A549 (cell line): ENCODE measurements around the gene MAD2L1BP. TPM values are rescaled to one million over a fixed set of nuclear protein-coding genes. Genes with fewer than 3 reads are reported as not detected.

Experiments used
- ATAC-seq, 2 experiments: fragments of 200-7000 bp in 1 of 2; fragments of >200 bp in 1 of 2; cut with Nextera tagmentation in 1 of 2; cut with Tn5 transposase in 1 of 2; 3 replicates each; pipeline versions ENCODE4 v1.8.0 to v1.9.1; 2018 to 2020; ENCODE audit warnings: mild to moderate bottlenecking in 1 of 2, moderate library complexity in 1 of 2
- CTCF ChIA-PET: fragments of 300-600 bp; sonication (Branson Sonifier 250); formaldehyde crosslinking; extraction: SDS; loops from one replicate; lab custom pipeline; 2021; ENCODE audit warnings: antibody characterized with exemption, inconsistent platforms; lab: Yijun Ruan, JAX
- POLR2A ChIA-PET: fragments of 350-600 bp; formaldehyde crosslinking; extraction: SDS; loops from one replicate; lab custom pipeline; 2021; ENCODE audit warnings: antibody characterized with exemption, inconsistent platforms; lab: Yijun Ruan, JAX
- DNase-seq, 2 experiments: peaks; one replicate each; pipeline versions ENCODE4 v3.0.0 to v3.0.0-alpha.2; 2011 to 2016; ENCODE audit warnings: low read depth in 1 of 2, low spot score in 1 of 2
- FAIRE-seq: peaks from 2 replicates; lab custom pipeline; 2011; peaks lifted over from hg19 to GRCh38; lab: Jason Lieb, UNC
- H3K27ac ChIP-seq, 2 experiments: fragments of >200 bp; sonication (Bioruptor Twin); formaldehyde crosslinking; 3 replicates each; pipeline ENCODE4 v1.5.1; 2016 to 2017
- H3K4me1 ChIP-seq: fragments of >200 bp; sonication (Bioruptor Twin); formaldehyde crosslinking; 3 replicates; pipeline ENCODE4 v1.6.1; 2016
- H3K4me2 ChIP-seq: fragments of >200 bp; sonication (Bioruptor Twin); formaldehyde crosslinking; 3 replicates; pipeline ENCODE4 v1.6.1; 2016
- H3K4me3 ChIP-seq: fragments of >200 bp; sonication (Bioruptor Twin); formaldehyde crosslinking; 3 replicates; pipeline ENCODE4 v1.5.1; 2016
- H3K9me3 ChIP-seq: fragments of >200 bp; sonication (Bioruptor Twin); formaldehyde crosslinking; 3 replicates; pipeline ENCODE4 v1.6.1; 2016
- BHLHE40 ChIP-seq: IDR thresholded peaks from 2 replicates; pipeline ENCODE4 v1.6.1; 2012; ENCODE audit warnings: low read depth, low read length, inconsistent platforms
- CHD2 ChIP-seq: fragments of 150-350 bp; IDR thresholded peaks from 2 replicates; pipeline ENCODE4 v1.6.1; 2014; ENCODE audit warnings: low read length; ENCODE audit not compliant: partially characterized antibody
- EHMT2 ChIP-seq: fragments of 200-600 bp; sonication (generic); IDR thresholded peaks from 2 replicates; pipeline ENCODE4 v1.6.1; 2016; ENCODE audit warnings: antibody characterized with exemption, low read depth, mild to moderate bottlenecking, moderate library complexity
- ELK1 ChIP-seq: fragments of 150-350 bp; IDR thresholded peaks from 2 replicates; pipeline ENCODE4 v1.6.1; 2014; ENCODE audit warnings: low read depth, mild to moderate bottlenecking, low read length
- ESRRA ChIP-seq: fragments of 150-350 bp; IDR thresholded peaks from 2 replicates; pipeline ENCODE4 v1.6.1; 2014; ENCODE audit warnings: mild to moderate bottlenecking, low read length, borderline replicate concordance
- FOSB ChIP-seq: fragments of 250-450 bp; sonication (Bioruptor Pico); IDR thresholded peaks from 2 replicates; pipeline ENCODE4 v1.5.0; 2020; ENCODE audit warnings: mild to moderate bottlenecking, moderate library complexity
- HEYL ChIP-seq: fragments of 250-450 bp; sonication (Bioruptor Pico); IDR thresholded peaks from 2 replicates; pipeline ENCODE4 v1.8.0; 2021; ENCODE audit warnings: mild to moderate bottlenecking, moderate library complexity
- HOXB13 ChIP-seq: fragments of 250-450 bp; sonication (Bioruptor Pico); IDR thresholded peaks from 2 replicates; pipeline ENCODE4 v1.5.0; 2020; ENCODE audit warnings: low read depth, mild to moderate bottlenecking, moderate library complexity
- JUN ChIP-seq, 2 experiments: fragments of >200 bp; sonication (Bioruptor Twin); formaldehyde crosslinking; IDR thresholded peaks; 2 replicates in 1 of 2; 3 replicates in 1 of 2; pipeline ENCODE4 v1.6.1; 2016 to 2017
- JUNB ChIP-seq: fragments of >200 bp; sonication (Bioruptor Twin); formaldehyde crosslinking; IDR thresholded peaks from 2 replicates; pipeline ENCODE4 v1.6.1; 2016
- MAZ ChIP-seq: fragments of 150-350 bp; IDR thresholded peaks from 2 replicates; pipeline ENCODE4 v1.6.1; 2014; ENCODE audit warnings: antibody characterized with exemption, low read depth, low read length, borderline replicate concordance
- NFE2L2 ChIP-seq: fragments of 150-350 bp; conservative IDR thresholded peaks from 2 replicates; pipeline ENCODE4 v1.6.1; 2014; ENCODE audit warnings: low read length
- NR3C1 ChIP-seq: fragments of >200 bp; sonication (Bioruptor Twin); formaldehyde crosslinking; IDR thresholded peaks from 3 replicates; pipeline ENCODE4 v1.6.1; 2017
- PBX3 ChIP-seq: IDR thresholded peaks from 2 replicates; pipeline ENCODE4 v1.6.1; 2012
- PHF8 ChIP-seq: fragments of 200-600 bp; sonication (generic); IDR thresholded peaks from 2 replicates; pipeline ENCODE4 v1.6.1; 2016; ENCODE audit warnings: low read depth, mild to moderate bottlenecking, antibody characterized with exemption, moderate library complexity, borderline replicate concordance
- POLR2A ChIP-seq: IDR thresholded peaks from 2 replicates; pipeline ENCODE4 v1.6.1; 2012; ENCODE audit warnings: mild to moderate bottlenecking, low read length
- POLR2AphosphoS2 ChIP-seq: conservative IDR thresholded peaks from 2 replicates; pipeline ENCODE4 v1.6.1; 2012; ENCODE audit warnings: low read length, improper control_type of control experiment, inconsistent platforms
- RAD21 ChIP-seq, 2 experiments: fragments of >200 bp in 1 of 2; sonication (Bioruptor Twin) in 1 of 2; formaldehyde crosslinking in 1 of 2; IDR thresholded peaks in 1 of 2; conservative IDR thresholded peaks in 1 of 2; 2 replicates in 1 of 2; 3 replicates in 1 of 2; pipeline ENCODE4 v1.6.1; 2012 to 2018; ENCODE audit warnings: inconsistent platforms in 1 of 2
- RARB ChIP-seq: fragments of 250-450 bp; sonication (Bioruptor Pico); IDR thresholded peaks from 2 replicates; pipeline ENCODE4 v1.8.0; 2021; ENCODE audit warnings: mild to moderate bottlenecking, moderate library complexity
- SREBF2 ChIP-seq: fragments of 450-650 bp; IDR thresholded peaks from 2 replicates; pipeline ENCODE4 v1.6.1; 2014; ENCODE audit warnings: mild to moderate bottlenecking, moderate library complexity
- ZSCAN20 ChIP-seq: fragments of 250-450 bp; sonication (Bioruptor Pico); IDR thresholded peaks from 2 replicates; pipeline ENCODE4 v1.8.0; 2022; ENCODE audit warnings: mild to moderate bottlenecking, moderate library complexity
- WGBS: methylation state at CpG from one replicate; pipeline ENCODE4 v1.1.6; 2017; ENCODE audit errors: missing lambda C conversion rate; 5-methylcytosine and 5-hydroxymethylcytosine counted together
- polyA plus RNA-seq, 4 experiments: library from polyadenylated mRNA; depleted of rRNA in 3 of 4; stranded (reverse); fragments of >200 nt; fragmentation: RNase III in 1 of 4; extraction: RNeasy Plus Mini Kit Qiagen cat#74134 plus additional on column Dnase treatment in 1 of 4; gene quantifications; 2 replicates in 3 of 4; 3 replicates in 1 of 4; pipeline ENCODE4 v1.2.3, GENCODE V29; 2011 to 2017

Gene MAD2L1BP
- polyA plus RNA-seq, 2 of the 4 experiments (the other 2 are of a cell fraction), result 22.0 to 26.7 TPM

- ChIA-PET CTCF (interaction anchor here (1.3 to 1.6 kb wide), 2 partner anchors 17 to 396 kb away, joined by 3 to 7 read pairs; no protein-coding TSS in a partner anchor), POLR2A (no interaction called here)
- H3K27ac ChIP-seq, result no peak overlapping the region
- H3K4me2 ChIP-seq, result no peak overlapping the region
- no peak for ATAC-seq
- no peak for DNase-seq
- TF ChIP-seq BHLHE40, result no peak
- no peak for TF ChIP-seq RARB (CRISPR knock-in tag)
- TF ChIP-seq PHF8, result no peak
- no peak for TF ChIP-seq ESRRA
- TF ChIP-seq ZSCAN20, result no peak
- no peak for TF ChIP-seq EHMT2
- TF ChIP-seq PBX3, result no peak
- TF ChIP-seq MAZ, result no peak
- no peak for TF ChIP-seq NR3C1
- no peak for TF ChIP-seq POLR2AphosphoS2
- peaks cover 11% of the 10 kb centered on the region; the same call in 2 of the 3 replicates for H3K4me1 ChIP-seq
- H3K4me3 ChIP-seq, result no peak overlapping the region
- H3K9me3 ChIP-seq, result no peaks in the 10 kb centered on the region
- FAIRE-seq, result no peak
- 94% methylated on average over 1 of the region's 1 CpG for WGBS
Observed at GRCh38 chr6:43683708-43684455, 48.2 kb downstream of the MAD2L1BP start.

- FAIRE-seq, result no peak
- H3K4me1 ChIP-seq, result peaks cover 11% of the 10 kb centered on the region; the same call in 2 of the 3 replicates
- peak in 1 of 2 experiments; percentile 47; a peak in 3 of 6 replicates for ATAC-seq
- POLR2A ChIA-PET, result no interaction called here
- no peak for DNase-seq
- no peaks in the 10 kb centered on the region for H3K9me3 ChIP-seq
- H3K4me2 ChIP-seq, result peak overlapping the region; percentile 98
- CTCF ChIA-PET, result interaction anchor here (1.5 kb wide), 1 partner anchor 72 kb away, joined by 3 read pairs; no protein-coding TSS in a partner anchor
- 8% methylated on average over 10 of the region's 10 CpGs for WGBS
- peak overlapping the region; percentile 98 for H3K4me3 ChIP-seq
- no peak for TF ChIP-seq CHD2
- TF ChIP-seq ELK1, result no peak
- TF ChIP-seq JUN (IDR thresholded peaks at IDR 0.05), result no peak
- TF ChIP-seq POLR2AphosphoS2, result no peak
- no peak for TF ChIP-seq NFE2L2
- TF ChIP-seq RAD21 (conservative IDR thresholded peaks at IDR 0.05 in 1 of 2, IDR thresholded peaks at IDR 0.05 in 1 of 2), result no peak
- no peak for TF ChIP-seq JUNB
- TF ChIP-seq FOSB, result no peak
- TF ChIP-seq HOXB13 (CRISPR knock-in tag), result no peak
- no peak for TF ChIP-seq SREBF2
- TF ChIP-seq POLR2A, result no peak
- no peak for TF ChIP-seq NR3C1
- TF ChIP-seq HEYL (CRISPR knock-in tag), result no peak
- peak overlapping the region; percentile 90 for H3K27ac ChIP-seq
Observed at GRCh38 chr6:43687079-43687436, 51.4 kb downstream of the MAD2L1BP start.
